ENCODE data around the gene CKAP2.
"Not testable (repeated sequence)": the region's sequence is repeated elsewhere in the genome, so short reads cannot be mapped to it uniquely, and the experiment has no call there.

Gene CKAP2

GRCh38 chr13:52454820-52455676 is at the start of gene CKAP2:
TSS of gene CKAP2 (plus strand) at chr13:52455478. CDS start at chr13:52455557, 79 bp downstream.
- H3K36me3 ChIP-seq (ENCODE audit: control insufficient read depth, insufficient read depth, low read length): peaks cover 30% of the 10 kb centered on the region
- peaks cover 4% of the 10 kb centered on the region; the same call in 1 of the 2 replicates for H3K4me1 ChIP-seq (ENCODE audit: control insufficient read depth, insufficient read depth, low read length)
- H3K27ac ChIP-seq (ENCODE audit: low read depth, low read length): peak within 1 kb of the TSS; percentile 63; the same call in 1 of the 2 replicates
- peak within 1 kb of the TSS; percentile 93 for H3K9ac ChIP-seq (ENCODE audit: low read length)
- H3K27me3 ChIP-seq (ENCODE audit: control insufficient read depth, insufficient read depth, low read length): no peaks in the 10 kb centered on the region
- no peaks in the 10 kb centered on the region for H3K9me3 ChIP-seq (ENCODE audit: control insufficient read depth, insufficient read depth, low read depth, low read length)
- peak within 1 kb of the TSS; percentile 69 for H3K4me3 ChIP-seq (ENCODE audit: low read depth, low read length)

GRCh38 chr13:52405767-52406494 is 49.3 kb upstream of the CKAP2 start, which contains the start of gene THSD1:
TSS of gene THSD1 (minus strand) at chr13:52406172. CDS start at chr13:52402600, 3,572 bp downstream.
- no peaks in the 10 kb centered on the region for H3K36me3 ChIP-seq (ENCODE audit: control insufficient read depth, insufficient read depth, low read length)
- H3K27ac ChIP-seq (ENCODE audit: low read depth, low read length): no peak within 1 kb of the TSS
- H3K27me3 ChIP-seq (ENCODE audit: control insufficient read depth, insufficient read depth, low read length): peaks cover 35% of the 10 kb centered on the region
- H3K4me1 ChIP-seq (ENCODE audit: control insufficient read depth, insufficient read depth, low read length): no peaks in the 10 kb centered on the region
- peak within 1 kb of the TSS; percentile 40 for H3K9ac ChIP-seq (ENCODE audit: low read length)
- peak within 1 kb of the TSS; percentile 70 for H3K4me3 ChIP-seq (ENCODE audit: low read depth, low read length)
- H3K9me3 ChIP-seq (ENCODE audit: control insufficient read depth, insufficient read depth, low read depth, low read length): no peaks in the 10 kb centered on the region

GRCh38 chr13:52406629-52407028 is 48.6 kb upstream of the CKAP2 start:
- Histone ChIP-seq H3K4me3 (ENCODE audit: low read depth, low read length) (peak overlapping the region; percentile 70), H3K27ac (ENCODE audit: low read depth, low read length) (no peak overlapping the region)

GRCh38 chr13:52407436-52407835 is 47.8 kb upstream of the CKAP2 start:
- not testable (repeated sequence) for H3K9ac ChIP-seq (ENCODE audit: low read length); H3K9me3 ChIP-seq (ENCODE audit: control insufficient read depth, insufficient read depth, low read depth, low read length); H3K36me3 ChIP-seq (ENCODE audit: control insufficient read depth, insufficient read depth, low read length); H3K27ac ChIP-seq (ENCODE audit: low read depth, low read length); H3K4me1 ChIP-seq (ENCODE audit: control insufficient read depth, insufficient read depth, low read length); H3K4me3 ChIP-seq (ENCODE audit: low read depth, low read length)
- H3K27me3 ChIP-seq (ENCODE audit: control insufficient read depth, insufficient read depth, low read length): peaks cover 35% of the 10 kb centered on the region

More at GRCh38 chr13:52406629-52407028, 48.6 kb upstream of the CKAP2 start:
- Histone ChIP-seq H3K27me3 (ENCODE audit: control insufficient read depth, insufficient read depth, low read length) (peaks cover 35% of the 10 kb centered on the region), H3K9me3 (ENCODE audit: control insufficient read depth, insufficient read depth, low read depth, low read length) (no peaks in the 10 kb centered on the region), H3K36me3 (ENCODE audit: control insufficient read depth, insufficient read depth, low read length) (no peaks in the 10 kb centered on the region), H3K9ac (ENCODE audit: low read length) (no peak overlapping the region), H3K4me1 (ENCODE audit: control insufficient read depth, insufficient read depth, low read length) (no peaks in the 10 kb centered on the region)

- not testable (repeated sequence) for H3K4me1 ChIP-seq (ENCODE audit: control insufficient read depth, insufficient read depth, low read length); H3K9ac ChIP-seq (ENCODE audit: low read length); H3K9me3 ChIP-seq (ENCODE audit: control insufficient read depth, insufficient read depth, low read depth, low read length); H3K36me3 ChIP-seq (ENCODE audit: control insufficient read depth, insufficient read depth, low read length); H3K27ac ChIP-seq (ENCODE audit: low read depth, low read length); H3K4me3 ChIP-seq (ENCODE audit: low read depth, low read length)
- H3K27me3 ChIP-seq (ENCODE audit: control insufficient read depth, insufficient read depth, low read length): peaks cover 35% of the 10 kb centered on the region
Observed at GRCh38 chr13:52408071-52408658, 47.1 kb upstream of the CKAP2 start.

- no peak overlapping the region for H3K4me3 ChIP-seq (ENCODE audit: low read depth, low read length)
- peaks cover 25% of the 10 kb centered on the region for H3K36me3 ChIP-seq (ENCODE audit: control insufficient read depth, insufficient read depth, low read length)
- H3K27ac ChIP-seq (ENCODE audit: low read depth, low read length): no peak overlapping the region
Observed at GRCh38 chr13:52411629-52412028, 43.6 kb upstream of the CKAP2 start.

GRCh38 chr13:52412128-52412527 is 43.1 kb upstream of the CKAP2 start:
- peaks cover 29% of the 10 kb centered on the region for H3K36me3 ChIP-seq (ENCODE audit: control insufficient read depth, insufficient read depth, low read length)

More at GRCh38 chr13:52411629-52412028, 43.6 kb upstream of the CKAP2 start:
- Histone ChIP-seq H3K27me3 (ENCODE audit: control insufficient read depth, insufficient read depth, low read length) (peaks cover 7% of the 10 kb centered on the region), H3K9ac (ENCODE audit: low read length) (no peak overlapping the region), H3K4me1 (ENCODE audit: control insufficient read depth, insufficient read depth, low read length) (no peaks in the 10 kb centered on the region), H3K9me3 (ENCODE audit: control insufficient read depth, insufficient read depth, low read depth, low read length) (no peaks in the 10 kb centered on the region)

GRCh38 chr13:52414051-52414450 is 41.2 kb upstream of the CKAP2 start:
- Histone ChIP-seq H3K36me3 (ENCODE audit: control insufficient read depth, insufficient read depth, low read length) (peaks cover 31% of the 10 kb centered on the region), H3K27ac (ENCODE audit: low read depth, low read length) (no peak overlapping the region), H3K9ac (ENCODE audit: low read length) (no peak overlapping the region), H3K27me3 (ENCODE audit: control insufficient read depth, insufficient read depth, low read length) (no peaks in the 10 kb centered on the region), H3K9me3 (ENCODE audit: control insufficient read depth, insufficient read depth, low read depth, low read length) (no peaks in the 10 kb centered on the region), H3K4me1 (ENCODE audit: control insufficient read depth, insufficient read depth, low read length) (no peaks in the 10 kb centered on the region), H3K4me3 (ENCODE audit: low read depth, low read length) (no peak overlapping the region)

More at GRCh38 chr13:52412128-52412527, 43.1 kb upstream of the CKAP2 start:
- H3K4me1 ChIP-seq (ENCODE audit: control insufficient read depth, insufficient read depth, low read length): no peaks in the 10 kb centered on the region
- no peaks in the 10 kb centered on the region for H3K9me3 ChIP-seq (ENCODE audit: control insufficient read depth, insufficient read depth, low read depth, low read length)
- no peak overlapping the region for H3K4me3 ChIP-seq (ENCODE audit: low read depth, low read length)
- H3K27me3 ChIP-seq (ENCODE audit: control insufficient read depth, insufficient read depth, low read length): peaks cover 2% of the 10 kb centered on the region
- H3K27ac ChIP-seq (ENCODE audit: low read depth, low read length): no peak overlapping the region
- no peak overlapping the region for H3K9ac ChIP-seq (ENCODE audit: low read length)

GRCh38 chr13:52414963-52415362 is 40.3 kb upstream of the CKAP2 start:
- H3K27ac ChIP-seq (ENCODE audit: low read depth, low read length): no peak overlapping the region
- peaks cover 34% of the 10 kb centered on the region for H3K36me3 ChIP-seq (ENCODE audit: control insufficient read depth, insufficient read depth, low read length)
- H3K4me3 ChIP-seq (ENCODE audit: low read depth, low read length): no peak overlapping the region
- no peaks in the 10 kb centered on the region for H3K4me1 ChIP-seq (ENCODE audit: control insufficient read depth, insufficient read depth, low read length)
- no peaks in the 10 kb centered on the region for H3K27me3 ChIP-seq (ENCODE audit: control insufficient read depth, insufficient read depth, low read length)
- H3K9ac ChIP-seq (ENCODE audit: low read length): no peak overlapping the region
- no peaks in the 10 kb centered on the region for H3K9me3 ChIP-seq (ENCODE audit: control insufficient read depth, insufficient read depth, low read depth, low read length)

GRCh38 chr13:52419080-52419479 is 36.2 kb upstream of the CKAP2 start:
- H3K36me3 ChIP-seq (ENCODE audit: control insufficient read depth, insufficient read depth, low read length): peaks cover 44% of the 10 kb centered on the region
- no peaks in the 10 kb centered on the region for H3K9me3 ChIP-seq (ENCODE audit: control insufficient read depth, insufficient read depth, low read depth, low read length)
- no peak overlapping the region for H3K9ac ChIP-seq (ENCODE audit: low read length)
- H3K27ac ChIP-seq (ENCODE audit: low read depth, low read length): no peak overlapping the region
- H3K27me3 ChIP-seq (ENCODE audit: control insufficient read depth, insufficient read depth, low read length): no peaks in the 10 kb centered on the region
- H3K4me3 ChIP-seq (ENCODE audit: low read depth, low read length): no peak overlapping the region
- no peaks in the 10 kb centered on the region for H3K4me1 ChIP-seq (ENCODE audit: control insufficient read depth, insufficient read depth, low read length)

Measured in HUES6 (cell line).